Measurements from ENCODE around the gene SPDEF. TPM values are rescaled to one million over a fixed set of nuclear protein-coding genes. Genes with fewer than 3 reads are reported as not detected.

SPDEF gene
- total RNA-seq, 1 donor from 2014 or later: not detected

- H3K27me3 ChIP-seq: no peaks in the 10 kb centered on the region
- H3K27ac ChIP-seq: no peak overlapping the region
- H3K36me3 ChIP-seq: no peaks in the 10 kb centered on the region
- intact Hi-C loops (cut with DNase I): no loop called here
- H3K4me1 ChIP-seq: peaks cover 7% of the 10 kb centered on the region
- no peak for DNase-seq (ENCODE audit: extremely low spot score in 2 of 2)
- no peak overlapping the region for H3K4me3 ChIP-seq
- H3K9me3 ChIP-seq: no peaks in the 10 kb centered on the region
- TF ChIP-seq CTCF (IDR thresholded peaks at IDR 0.05) (no peak), POLR2AphosphoS5 (IDR thresholded peaks at IDR 0.05; ENCODE audit: insufficient read depth in 1 of 2, low read depth in 1 of 2) (no peak), POLR2A (IDR thresholded peaks at IDR 0.05) (no peak)
Observed at GRCh38 chr6:34515473-34516387, 40.4 kb downstream of the SPDEF start.

GRCh38 chr6:34514593-34515472, 41.3 kb downstream of the SPDEF start:
- peaks cover 7% of the 10 kb centered on the region for H3K4me1 ChIP-seq
- H3K27me3 ChIP-seq: no peaks in the 10 kb centered on the region
- no peak for TF ChIP-seq POLR2AphosphoS5 (IDR thresholded peaks at IDR 0.05; ENCODE audit: insufficient read depth in 1 of 2, low read depth in 1 of 2)
- TF ChIP-seq POLR2A (IDR thresholded peaks at IDR 0.05): no peak
- no peak for TF ChIP-seq CTCF (IDR thresholded peaks at IDR 0.05)
- H3K9me3 ChIP-seq: no peaks in the 10 kb centered on the region
- H3K36me3 ChIP-seq: no peaks in the 10 kb centered on the region
- no peak overlapping the region for H3K27ac ChIP-seq
- H3K4me3 ChIP-seq: no peak overlapping the region
- DNase-seq (ENCODE audit: extremely low spot score in 2 of 2): no peak
- intact Hi-C loops (cut with DNase I): no loop called here

- no peak for DNase-seq (ENCODE audit: extremely low spot score in 2 of 2)
- Histone ChIP-seq H3K27ac (no peak overlapping the region), H3K4me3 (no peak overlapping the region), H3K36me3 (no peaks in the 10 kb centered on the region), H3K27me3 (no peaks in the 10 kb centered on the region), H3K4me1 (peaks cover 7% of the 10 kb centered on the region), H3K9me3 (peaks cover 2% of the 10 kb centered on the region)
- no peak for TF ChIP-seq POLR2A (IDR thresholded peaks at IDR 0.05)
- intact Hi-C loops (cut with DNase I): no loop called here
Observed at GRCh38 chr6:34514112-34514511, 42.0 kb downstream of the SPDEF start.

GRCh38 chr6:34513646-34514045, 42.5 kb downstream of the SPDEF start:
- no peak overlapping the region for H3K4me3 ChIP-seq
- no peaks in the 10 kb centered on the region for H3K36me3 ChIP-seq
- H3K27me3 ChIP-seq: no peaks in the 10 kb centered on the region
- no peak for DNase-seq (ENCODE audit: extremely low spot score in 2 of 2)
- no peak overlapping the region for H3K27ac ChIP-seq
- H3K4me1 ChIP-seq: peaks cover 7% of the 10 kb centered on the region
- H3K9me3 ChIP-seq: peaks cover 2% of the 10 kb centered on the region
- no peak for TF ChIP-seq CTCF (IDR thresholded peaks at IDR 0.05)
- TF ChIP-seq POLR2AphosphoS5 (IDR thresholded peaks at IDR 0.05; ENCODE audit: insufficient read depth in 1 of 2, low read depth in 1 of 2): no peak
- no peak for TF ChIP-seq POLR2A (IDR thresholded peaks at IDR 0.05)
- intact Hi-C loops (cut with DNase I): no loop called here

- no peak for TF ChIP-seq CTCF (IDR thresholded peaks at IDR 0.05)
- no peak for TF ChIP-seq POLR2A (IDR thresholded peaks at IDR 0.05)
- TF ChIP-seq POLR2AphosphoS5 (IDR thresholded peaks at IDR 0.05; ENCODE audit: insufficient read depth in 1 of 2, low read depth in 1 of 2): no peak
- Histone ChIP-seq H3K36me3 (no peaks in the 10 kb centered on the region), H3K27me3 (no peaks in the 10 kb centered on the region), H3K9me3 (peaks cover 2% of the 10 kb centered on the region), H3K4me3 (no peak overlapping the region), H3K27ac (no peak overlapping the region), H3K4me1 (peaks cover 7% of the 10 kb centered on the region)
- no peak for DNase-seq (ENCODE audit: extremely low spot score in 2 of 2)
- intact Hi-C loops (cut with DNase I): no loop called here
Observed at GRCh38 chr6:34512738-34513115, 43.4 kb downstream of the SPDEF start.

Data from vagina (tissue), 2 donors.